ENCODE measurements around the gene ST3GAL4. TPM values are rescaled to one million over a fixed set of nuclear protein-coding genes. Genes with fewer than 3 reads are reported as not detected.

The ST3GAL4 gene
- total and polyA plus RNA-seq, 10 of the 15 experiments (the other 5 are each of a cell fraction or from before 2014, with no cell fraction given), result 3.8 to 8.1 (median 6.5) TPM; not detected in 2

- no peak for TF ChIP-seq BCLAF1 (IDR thresholded peaks at IDR 0.05)
- no peak for TF ChIP-seq ZNF384 (IDR thresholded peaks at IDR 0.05; ENCODE audit: borderline replicate concordance, low read depth, low read length)
Observed at GRCh38 chr11:126334659-126335462, 20.6 kb upstream of the ST3GAL4 start (continued).

- ATAC-seq (no peak), DNase-seq (ENCODE audit: low read depth, low spot score) (no peak), FAIRE-seq (no peak)
- Histone ChIP-seq H2AFZ (ENCODE audit: control insufficient read depth, low read depth, low read length) (no peak overlapping the region), H4K20me1 (ENCODE audit: control insufficient read depth, insufficient read depth) (no peaks in the 10 kb centered on the region), H3K27ac (ENCODE audit: control insufficient read depth, insufficient read depth) (no peak overlapping the region), H3K27me3 (replicated peaks in 1 of 2; ENCODE audit: control insufficient read depth in 2 of 2, insufficient read depth in 2 of 2, low read length in 1 of 2) (no peaks in the 10 kb centered on the region), H3K36me3 (ENCODE audit: control insufficient read depth in 2 of 2, insufficient read depth in 2 of 2, low read length in 1 of 2) (peaks cover 31 to 32% of the 10 kb centered on the region in 2 experiments; a peak in 3 of 4 replicates), H3K9ac (ENCODE audit: control insufficient read depth, insufficient read depth, low read length) (no peak overlapping the region), H3K9me3 (replicated peaks; ENCODE audit: control insufficient read depth, insufficient read depth, low read length) (no peaks in the 10 kb centered on the region), H3K4me1 (ENCODE audit: control insufficient read depth, insufficient read depth, low read length) (peaks cover 2% of the 10 kb centered on the region), H3K4me3 (no peak overlapping the region), H3K79me2 (ENCODE audit: control insufficient read depth, insufficient read depth, low read length) (no peaks in the 10 kb centered on the region), H3K4me2 (ENCODE audit: control insufficient read depth, insufficient read depth) (no peak overlapping the region)
- ChIA-PET CTCF (interaction anchor here (1.0 to 1.4 kb wide), 2 partner anchors 25 to 145 kb away, joined by 4 read pairs; no protein-coding TSS in a partner anchor), POLR2A (interaction anchor here (0.7 kb wide), 1 partner anchor 295 kb away, joined by 5 read pairs; no protein-coding TSS in a partner anchor), RAD21 (ENCODE audit: unreplicated experiment) (interaction anchor here (1.5 kb wide), 1 partner anchor 145 kb away, joined by 4 read pairs; no protein-coding TSS in a partner anchor), SMC1A (ENCODE audit: uncharacterized antibody, unreplicated experiment) (no interaction called here)
- WGBS (ENCODE audit: insufficient coverage, insufficient replicate concordance, low lambda C conversion rate, missing lambda C conversion rate), result 88% methylated on average over 5 of the region's 5 CpGs
- in situ Hi-C loops (cut with MboI), result no loop called here
- intact Hi-C loops (cut with micrococcal nuclease; ENCODE audit: unreplicated experiment), result no loop called here
- BruUV-seq (replicated peaks), result no TSS peak
- TF ChIP-seq, protein P1, sequence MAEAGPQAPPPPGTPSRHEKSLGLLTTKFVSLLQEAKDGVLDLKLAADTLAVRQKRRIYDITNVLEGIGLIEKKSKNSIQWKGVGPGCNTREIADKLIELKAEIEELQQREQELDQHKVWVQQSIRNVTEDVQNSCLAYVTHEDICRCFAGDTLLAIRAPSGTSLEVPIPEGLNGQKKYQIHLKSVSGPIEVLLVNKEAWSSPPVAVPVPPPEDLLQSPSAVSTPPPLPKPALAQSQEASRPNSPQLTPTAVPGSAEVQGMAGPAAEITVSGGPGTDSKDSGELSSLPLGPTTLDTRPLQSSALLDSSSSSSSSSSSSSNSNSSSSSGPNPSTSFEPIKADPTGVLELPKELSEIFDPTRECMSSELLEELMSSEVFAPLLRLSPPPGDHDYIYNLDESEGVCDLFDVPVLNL (IDR thresholded peaks at IDR 0.05; ENCODE audit: low read depth, low read length), result no peak
- TF ChIP-seq SREBF2 (IDR thresholded peaks at IDR 0.05; ENCODE audit: low read length), result no peak
- TF ChIP-seq, protein P2, sequence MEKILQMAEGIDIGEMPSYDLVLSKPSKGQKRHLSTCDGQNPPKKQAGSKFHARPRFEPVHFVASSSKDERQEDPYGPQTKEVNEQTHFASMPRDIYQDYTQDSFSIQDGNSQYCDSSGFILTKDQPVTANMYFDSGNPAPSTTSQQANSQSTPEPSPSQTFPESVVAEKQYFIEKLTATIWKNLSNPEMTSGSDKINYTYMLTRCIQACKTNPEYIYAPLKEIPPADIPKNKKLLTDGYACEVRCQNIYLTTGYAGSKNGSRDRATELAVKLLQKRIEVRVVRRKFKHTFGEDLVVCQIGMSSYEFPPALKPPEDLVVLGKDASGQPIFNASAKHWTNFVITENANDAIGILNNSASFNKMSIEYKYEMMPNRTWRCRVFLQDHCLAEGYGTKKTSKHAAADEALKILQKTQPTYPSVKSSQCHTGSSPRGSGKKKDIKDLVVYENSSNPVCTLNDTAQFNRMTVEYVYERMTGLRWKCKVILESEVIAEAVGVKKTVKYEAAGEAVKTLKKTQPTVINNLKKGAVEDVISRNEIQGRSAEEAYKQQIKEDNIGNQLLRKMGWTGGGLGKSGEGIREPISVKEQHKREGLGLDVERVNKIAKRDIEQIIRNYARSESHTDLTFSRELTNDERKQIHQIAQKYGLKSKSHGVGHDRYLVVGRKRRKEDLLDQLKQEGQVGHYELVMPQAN (conservative IDR thresholded peaks at IDR 0.05), result no peak
- TF ChIP-seq, protein P3, sequence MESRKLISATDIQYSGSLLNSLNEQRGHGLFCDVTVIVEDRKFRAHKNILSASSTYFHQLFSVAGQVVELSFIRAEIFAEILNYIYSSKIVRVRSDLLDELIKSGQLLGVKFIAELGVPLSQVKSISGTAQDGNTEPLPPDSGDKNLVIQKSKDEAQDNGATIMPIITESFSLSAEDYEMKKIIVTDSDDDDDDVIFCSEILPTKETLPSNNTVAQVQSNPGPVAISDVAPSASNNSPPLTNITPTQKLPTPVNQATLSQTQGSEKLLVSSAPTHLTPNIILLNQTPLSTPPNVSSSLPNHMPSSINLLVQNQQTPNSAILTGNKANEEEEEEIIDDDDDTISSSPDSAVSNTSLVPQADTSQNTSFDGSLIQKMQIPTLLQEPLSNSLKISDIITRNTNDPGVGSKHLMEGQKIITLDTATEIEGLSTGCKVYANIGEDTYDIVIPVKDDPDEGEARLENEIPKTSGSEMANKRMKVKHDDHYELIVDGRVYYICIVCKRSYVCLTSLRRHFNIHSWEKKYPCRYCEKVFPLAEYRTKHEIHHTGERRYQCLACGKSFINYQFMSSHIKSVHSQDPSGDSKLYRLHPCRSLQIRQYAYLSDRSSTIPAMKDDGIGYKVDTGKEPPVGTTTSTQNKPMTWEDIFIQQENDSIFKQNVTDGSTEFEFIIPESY (IDR thresholded peaks at IDR 0.05), result no peak
- TF ChIP-seq PAX8 (IDR thresholded peaks at IDR 0.05), result no peak
- TF ChIP-seq SUZ12 (IDR thresholded peaks at IDR 0.05; ENCODE audit: unreplicated experiment), result no peak
- TF ChIP-seq CEBPB (IDR thresholded peaks at IDR 0.05; ENCODE audit: borderline replicate concordance in 1 of 2, low read depth in 2 of 2, low read length in 2 of 2), result no peak
Observed at GRCh38 chr11:126335463-126335760, 20.1 kb upstream of the ST3GAL4 start.

Measured in GM12878 (cell line).